WI38 (cell line): ENCODE results near the gene HDAC4.

ENCODE experiments used
- H3K4me3 ChIP-seq: 2 replicates; pipeline ENCODE4 v1.5.1; 2011; ENCODE audit warnings: low read depth, mild to moderate bottlenecking, control low read depth, low read length
- TF ChIP-seq, protein P1 (sequence below): IDR thresholded peaks from 2 replicates; pipeline ENCODE4 v1.5.1; 2012; ENCODE audit warnings: low read depth, mild to moderate bottlenecking, control low read depth, low read length

Gene HDAC4

DNA sequence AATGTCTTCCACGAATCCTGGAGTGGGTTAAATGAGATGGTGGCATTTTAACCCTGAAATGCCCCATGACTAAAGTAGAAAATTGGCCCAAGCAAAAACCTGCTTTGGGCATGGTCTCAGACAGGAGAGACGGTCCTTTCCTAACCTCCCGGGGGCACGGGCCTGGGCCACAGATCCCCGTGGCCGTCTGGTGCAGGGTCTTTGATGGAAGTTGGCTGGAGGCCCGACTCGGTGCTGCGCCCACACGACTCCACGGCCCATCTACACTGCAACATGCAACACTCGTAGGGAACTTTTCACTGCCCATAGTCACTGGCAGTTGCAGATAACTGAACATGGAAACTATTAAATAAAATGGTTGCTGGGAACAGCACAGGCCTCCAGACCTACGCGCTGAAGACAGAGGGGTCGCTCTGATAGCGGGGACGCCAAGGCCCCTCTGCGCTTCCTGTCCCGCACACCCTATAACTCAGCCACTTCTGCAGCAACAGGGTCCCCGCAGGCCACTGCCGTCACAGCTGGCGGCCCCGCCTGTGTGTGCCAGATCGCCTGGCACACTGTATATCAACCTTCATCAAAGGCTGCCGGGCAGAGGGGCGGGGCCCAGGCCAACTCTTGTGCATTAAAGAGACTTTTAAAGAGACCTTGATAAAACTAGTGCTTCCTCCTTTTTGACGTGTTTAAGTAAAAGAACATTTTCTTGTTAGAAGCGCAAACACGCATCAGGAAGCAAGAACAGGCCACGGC is 338.8 kb downstream of the HDAC4 start:
- TF ChIP-seq, protein P1, sequence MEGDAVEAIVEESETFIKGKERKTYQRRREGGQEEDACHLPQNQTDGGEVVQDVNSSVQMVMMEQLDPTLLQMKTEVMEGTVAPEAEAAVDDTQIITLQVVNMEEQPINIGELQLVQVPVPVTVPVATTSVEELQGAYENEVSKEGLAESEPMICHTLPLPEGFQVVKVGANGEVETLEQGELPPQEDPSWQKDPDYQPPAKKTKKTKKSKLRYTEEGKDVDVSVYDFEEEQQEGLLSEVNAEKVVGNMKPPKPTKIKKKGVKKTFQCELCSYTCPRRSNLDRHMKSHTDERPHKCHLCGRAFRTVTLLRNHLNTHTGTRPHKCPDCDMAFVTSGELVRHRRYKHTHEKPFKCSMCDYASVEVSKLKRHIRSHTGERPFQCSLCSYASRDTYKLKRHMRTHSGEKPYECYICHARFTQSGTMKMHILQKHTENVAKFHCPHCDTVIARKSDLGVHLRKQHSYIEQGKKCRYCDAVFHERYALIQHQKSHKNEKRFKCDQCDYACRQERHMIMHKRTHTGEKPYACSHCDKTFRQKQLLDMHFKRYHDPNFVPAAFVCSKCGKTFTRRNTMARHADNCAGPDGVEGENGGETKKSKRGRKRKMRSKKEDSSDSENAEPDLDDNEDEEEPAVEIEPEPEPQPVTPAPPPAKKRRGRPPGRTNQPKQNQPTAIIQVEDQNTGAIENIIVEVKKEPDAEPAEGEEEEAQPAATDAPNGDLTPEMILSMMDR, result no peak
- H3K4me3 ChIP-seq, result no peak overlapping the region

DNA sequence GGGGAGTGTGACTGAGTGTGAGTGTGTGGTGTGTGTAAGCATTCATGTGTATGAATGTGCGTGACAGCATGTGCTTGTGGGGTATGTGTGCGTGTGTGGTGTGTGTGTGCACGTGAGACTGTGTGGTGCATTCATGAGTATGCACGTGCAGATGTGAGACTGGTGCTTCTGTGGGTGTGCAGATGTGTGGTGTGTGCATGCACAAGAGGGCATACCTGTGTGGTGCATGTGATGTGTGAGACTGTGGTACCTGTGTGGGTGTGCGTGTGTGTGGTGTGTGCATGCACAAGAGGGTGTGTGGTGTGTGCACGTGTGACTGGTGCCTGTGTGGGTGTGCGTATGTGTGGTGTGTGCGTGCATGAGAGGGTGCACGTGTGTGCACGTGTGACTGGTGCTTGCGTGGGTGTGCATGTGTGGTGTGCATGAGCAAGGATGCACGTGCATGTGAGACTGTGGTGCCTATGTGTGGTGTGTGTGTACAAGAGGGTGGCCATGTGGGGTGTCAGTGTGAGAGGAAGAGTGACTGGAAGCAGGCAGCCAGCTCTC is 339.6 kb downstream of the HDAC4 start:
- no peak overlapping the region for H3K4me3 ChIP-seq
- TF ChIP-seq, protein P1, result no peak

DNA sequence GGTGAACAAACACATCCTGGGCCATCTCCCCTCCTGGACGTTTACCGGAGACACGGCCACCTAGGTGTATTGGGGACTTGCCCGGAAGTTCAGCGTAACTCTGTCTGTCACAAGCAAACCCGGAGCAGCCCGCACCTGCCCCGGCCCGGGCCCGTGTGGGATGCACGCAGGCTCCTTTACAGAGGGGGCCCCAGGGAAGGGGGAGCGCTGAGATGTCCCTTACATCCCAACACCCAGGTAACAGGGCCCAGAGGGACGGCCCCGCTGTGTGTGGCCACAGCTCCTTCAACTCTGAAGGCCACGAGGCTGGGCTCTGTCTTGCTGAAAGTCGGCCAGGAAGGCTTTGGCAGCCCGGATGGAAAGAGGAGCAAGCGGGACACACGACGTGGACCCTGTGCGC is 340.1 kb downstream of the HDAC4 start:
- H3K4me3 ChIP-seq, result no peak overlapping the region
- TF ChIP-seq, protein P1, result no peak

DNA sequence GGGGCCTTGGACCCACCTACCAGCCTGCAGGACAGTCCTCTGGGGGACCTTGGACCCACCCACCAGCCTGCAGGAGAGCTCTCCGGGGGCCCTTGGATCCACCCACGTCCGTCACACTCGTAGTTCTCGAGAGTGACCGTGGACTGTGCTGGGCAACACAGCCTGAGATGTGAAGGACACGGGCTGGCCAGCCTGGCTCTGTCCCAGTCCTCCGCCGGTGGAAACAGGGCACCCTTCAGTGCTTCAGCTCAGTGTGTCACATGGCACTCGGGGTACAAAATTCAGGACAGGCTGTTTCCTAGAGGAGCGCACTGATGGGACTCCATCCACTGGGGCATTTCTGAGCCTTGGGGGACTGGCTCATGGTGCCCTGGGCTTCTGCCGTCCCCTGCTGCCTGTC is 341.0 kb downstream of the HDAC4 start:
- H3K4me3 ChIP-seq, result no peak overlapping the region
- TF ChIP-seq, protein P1, result no peak

DNA sequence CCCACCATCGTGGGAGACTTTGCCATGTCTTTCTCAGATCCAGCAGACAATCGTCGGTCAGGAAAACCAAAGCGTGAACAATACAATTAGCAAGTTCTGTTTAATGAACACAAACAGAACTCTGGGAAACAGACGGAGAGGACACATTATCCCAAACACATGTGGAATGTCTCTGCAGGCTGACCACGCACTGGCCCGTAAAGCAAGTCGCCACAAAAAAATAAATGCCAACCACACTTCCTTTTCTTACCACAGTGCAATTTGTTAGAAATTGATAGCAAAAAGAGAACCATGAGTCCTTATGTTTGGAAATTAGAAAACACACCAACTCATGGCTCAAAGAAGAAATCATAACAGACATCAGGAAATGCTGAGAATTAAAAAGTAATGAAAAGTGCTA is 342.1 kb downstream of the HDAC4 start:
- no peak overlapping the region for H3K4me3 ChIP-seq
- TF ChIP-seq, protein P1, result no peak

DNA sequence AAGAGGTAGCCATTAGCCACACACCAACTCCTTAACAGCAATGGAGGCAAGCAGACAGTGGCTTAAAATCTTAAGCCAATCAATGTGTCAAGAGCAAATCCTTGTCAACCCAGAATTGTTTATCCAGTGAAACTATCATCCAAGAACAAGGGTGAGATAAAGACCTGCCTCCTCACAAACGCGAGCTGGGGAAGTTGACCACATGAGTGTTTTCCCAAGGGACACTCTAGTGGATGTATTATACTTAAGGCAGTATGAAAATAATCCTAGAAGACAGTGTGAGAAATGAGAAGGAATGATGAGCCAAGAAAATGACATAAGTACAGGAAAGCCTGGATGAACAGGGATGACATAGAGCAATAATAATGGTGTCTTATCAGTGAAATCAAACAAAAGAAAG is 343.3 kb downstream of the HDAC4 start:
- TF ChIP-seq, protein P1, result no peak
- no peak overlapping the region for H3K4me3 ChIP-seq

DNA sequence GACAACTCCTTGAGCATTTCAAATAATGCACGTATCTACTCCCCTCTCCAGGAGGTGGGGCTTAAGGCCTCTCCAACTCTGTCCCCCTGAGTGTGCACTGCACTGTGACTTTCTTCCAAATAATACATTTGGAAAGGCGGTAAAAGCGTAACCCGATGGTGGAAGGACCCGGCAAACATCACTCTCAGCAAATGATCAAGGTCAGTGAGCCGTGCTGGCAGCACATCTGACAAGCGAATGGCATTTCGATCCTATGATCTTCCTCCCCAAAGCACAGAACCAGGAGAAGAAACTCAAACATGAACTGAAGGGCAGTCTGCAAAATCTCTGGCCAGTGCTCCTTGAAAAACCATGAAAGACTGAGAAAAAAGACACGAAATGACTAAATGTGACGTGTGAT is 344.2 kb downstream of the HDAC4 start:
- TF ChIP-seq, protein P1, result no peak
- H3K4me3 ChIP-seq, result no peak overlapping the region
